Measurements from ENCODE around the gene EPHA2.

The EPHA2 gene

DNA sequence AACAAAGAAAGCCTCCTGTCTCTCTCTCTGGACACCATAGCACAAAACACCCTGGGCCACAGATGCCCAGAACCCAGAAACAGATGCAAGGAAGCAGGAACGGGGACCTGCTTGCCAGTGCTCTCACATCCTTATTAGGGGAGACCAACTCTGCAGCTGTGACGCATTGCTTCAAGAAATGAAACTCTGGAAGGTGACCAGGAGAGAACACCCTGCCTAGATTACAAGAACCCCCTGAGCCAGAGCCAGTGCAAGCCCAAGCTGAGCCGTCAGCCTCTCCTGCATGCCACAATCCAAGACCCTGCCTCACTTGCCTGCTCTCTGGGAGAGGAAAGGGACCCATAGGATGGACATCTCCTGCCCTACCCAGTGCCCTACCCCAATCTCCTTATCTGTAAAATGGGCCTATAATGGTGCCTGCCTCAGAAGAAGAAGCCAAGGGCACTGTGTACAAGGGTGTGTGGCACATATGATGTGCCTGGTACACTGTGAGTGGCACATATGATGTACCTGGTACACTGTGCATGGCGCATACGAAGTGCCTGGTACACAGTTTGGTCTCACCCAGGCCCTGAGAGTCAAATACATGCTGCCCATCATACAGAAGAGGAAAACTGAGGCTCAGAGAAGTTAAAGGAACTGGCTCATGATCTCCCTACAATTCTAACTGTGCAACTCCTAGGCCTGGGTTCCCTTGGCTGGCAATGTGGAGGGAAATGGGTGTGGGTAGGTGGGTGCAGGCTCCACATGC, 65.6 kb downstream of the EPHA2 start:
- DNase-seq (ENCODE audit: low spot score) = no peak
- TF ChIP-seq, protein P1, sequence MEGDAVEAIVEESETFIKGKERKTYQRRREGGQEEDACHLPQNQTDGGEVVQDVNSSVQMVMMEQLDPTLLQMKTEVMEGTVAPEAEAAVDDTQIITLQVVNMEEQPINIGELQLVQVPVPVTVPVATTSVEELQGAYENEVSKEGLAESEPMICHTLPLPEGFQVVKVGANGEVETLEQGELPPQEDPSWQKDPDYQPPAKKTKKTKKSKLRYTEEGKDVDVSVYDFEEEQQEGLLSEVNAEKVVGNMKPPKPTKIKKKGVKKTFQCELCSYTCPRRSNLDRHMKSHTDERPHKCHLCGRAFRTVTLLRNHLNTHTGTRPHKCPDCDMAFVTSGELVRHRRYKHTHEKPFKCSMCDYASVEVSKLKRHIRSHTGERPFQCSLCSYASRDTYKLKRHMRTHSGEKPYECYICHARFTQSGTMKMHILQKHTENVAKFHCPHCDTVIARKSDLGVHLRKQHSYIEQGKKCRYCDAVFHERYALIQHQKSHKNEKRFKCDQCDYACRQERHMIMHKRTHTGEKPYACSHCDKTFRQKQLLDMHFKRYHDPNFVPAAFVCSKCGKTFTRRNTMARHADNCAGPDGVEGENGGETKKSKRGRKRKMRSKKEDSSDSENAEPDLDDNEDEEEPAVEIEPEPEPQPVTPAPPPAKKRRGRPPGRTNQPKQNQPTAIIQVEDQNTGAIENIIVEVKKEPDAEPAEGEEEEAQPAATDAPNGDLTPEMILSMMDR (IDR thresholded peaks at IDR 0.05; ENCODE audit: extremely low read depth, missing control alignments) = no peak

DNA sequence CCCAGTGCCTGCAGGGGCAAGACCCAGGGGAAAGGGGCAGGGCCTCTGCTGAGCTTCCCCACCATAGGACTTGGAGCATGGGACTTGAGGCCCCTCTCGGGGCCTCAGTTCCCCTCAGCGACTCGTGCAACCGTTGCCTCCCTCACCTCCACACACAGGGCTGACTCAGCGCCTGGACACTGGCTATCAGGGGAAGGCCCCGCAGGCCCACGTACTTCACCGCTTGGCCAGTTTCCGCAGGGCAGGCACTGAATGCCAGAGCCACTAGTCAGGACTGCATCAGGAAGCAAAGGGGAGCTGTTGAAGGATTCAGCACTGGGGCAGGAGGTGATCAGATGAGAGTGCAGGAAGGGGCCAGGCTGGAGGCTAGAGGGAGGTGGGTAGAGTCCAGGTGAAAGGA, 66.9 kb downstream of the EPHA2 start:
- TF ChIP-seq, protein P1 (IDR thresholded peaks at IDR 0.05; ENCODE audit: extremely low read depth, missing control alignments) = no peak
- DNase-seq (ENCODE audit: low spot score) = no peak

GRCh38 chr1:16088351-16088911, 67.4 kb downstream of the EPHA2 start:
- DNase-seq (ENCODE audit: low spot score) = no peak
- TF ChIP-seq, protein P1 (IDR thresholded peaks at IDR 0.05; ENCODE audit: extremely low read depth, missing control alignments) = no peak

DNA sequence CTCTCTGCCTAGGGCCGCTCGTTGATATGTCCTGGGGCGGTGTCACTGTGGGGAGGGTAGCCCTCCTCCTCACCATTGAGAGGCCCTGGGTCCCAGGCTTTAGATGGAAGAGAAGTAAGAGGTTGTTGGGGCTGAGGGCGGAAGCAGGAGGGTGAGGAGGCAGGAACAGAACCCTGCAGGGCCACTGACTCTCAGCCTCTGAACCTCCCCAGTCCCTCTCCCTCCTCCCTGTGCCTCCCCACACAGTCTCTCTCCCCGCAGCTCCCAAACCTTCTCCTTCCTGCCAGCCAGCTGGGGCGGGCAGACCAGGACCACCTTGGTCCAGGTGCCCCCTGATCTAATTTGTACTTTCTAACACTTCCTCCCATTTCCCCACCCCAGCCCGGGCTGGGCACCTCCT, 68.1 kb downstream of the EPHA2 start:
- no peak for DNase-seq (ENCODE audit: low spot score)
- TF ChIP-seq, protein P1 (IDR thresholded peaks at IDR 0.05; ENCODE audit: extremely low read depth, missing control alignments) = no peak

DNA sequence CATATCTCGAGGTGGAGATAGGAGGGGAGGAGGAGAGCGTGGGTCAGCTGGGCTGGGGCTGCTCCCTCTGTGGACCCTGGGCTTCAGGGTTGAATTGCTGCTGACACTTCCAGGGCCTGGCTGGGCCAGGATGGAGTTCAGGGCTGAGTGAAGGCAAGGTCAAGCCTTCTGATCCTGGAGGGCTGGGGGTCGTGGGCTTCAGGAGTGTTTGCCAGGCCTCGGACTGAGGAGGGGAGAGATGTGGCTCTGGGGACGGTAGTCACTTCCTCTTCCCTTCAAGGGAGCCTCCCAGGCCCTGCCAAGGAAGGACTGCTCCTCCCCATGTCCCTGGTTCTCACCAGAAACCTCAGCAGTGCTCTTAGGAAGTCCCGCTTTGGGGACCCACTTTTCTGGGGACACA, 70.3 kb downstream of the EPHA2 start:
- DNase-seq (ENCODE audit: low spot score) = no peak
- TF ChIP-seq, protein P1 (IDR thresholded peaks at IDR 0.05; ENCODE audit: extremely low read depth, missing control alignments) = no peak

DNA sequence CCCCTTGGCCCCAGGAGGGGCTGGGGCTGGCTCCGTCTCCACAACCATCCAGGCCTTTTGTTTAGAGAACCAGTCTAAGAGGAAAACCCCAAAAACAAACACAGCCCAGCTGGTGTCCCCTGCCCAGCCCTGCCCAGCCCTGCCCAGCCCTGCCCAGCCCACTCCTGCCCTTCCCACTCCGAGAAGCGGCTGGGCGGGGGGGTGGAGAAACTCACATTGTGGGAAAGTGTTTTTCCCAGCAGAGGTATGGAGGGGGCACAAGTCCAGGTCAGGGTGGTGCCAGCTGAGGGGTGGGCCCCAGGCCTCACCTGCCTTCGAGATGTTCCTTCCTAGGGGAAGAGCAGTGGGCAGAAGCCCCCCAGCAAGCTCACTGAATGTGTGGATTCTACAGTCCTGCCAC, 72.4 kb downstream of the EPHA2 start:
- TF ChIP-seq, protein P1 (IDR thresholded peaks at IDR 0.05; ENCODE audit: extremely low read depth, missing control alignments) = no peak
- no peak for DNase-seq (ENCODE audit: low spot score)

DNA sequence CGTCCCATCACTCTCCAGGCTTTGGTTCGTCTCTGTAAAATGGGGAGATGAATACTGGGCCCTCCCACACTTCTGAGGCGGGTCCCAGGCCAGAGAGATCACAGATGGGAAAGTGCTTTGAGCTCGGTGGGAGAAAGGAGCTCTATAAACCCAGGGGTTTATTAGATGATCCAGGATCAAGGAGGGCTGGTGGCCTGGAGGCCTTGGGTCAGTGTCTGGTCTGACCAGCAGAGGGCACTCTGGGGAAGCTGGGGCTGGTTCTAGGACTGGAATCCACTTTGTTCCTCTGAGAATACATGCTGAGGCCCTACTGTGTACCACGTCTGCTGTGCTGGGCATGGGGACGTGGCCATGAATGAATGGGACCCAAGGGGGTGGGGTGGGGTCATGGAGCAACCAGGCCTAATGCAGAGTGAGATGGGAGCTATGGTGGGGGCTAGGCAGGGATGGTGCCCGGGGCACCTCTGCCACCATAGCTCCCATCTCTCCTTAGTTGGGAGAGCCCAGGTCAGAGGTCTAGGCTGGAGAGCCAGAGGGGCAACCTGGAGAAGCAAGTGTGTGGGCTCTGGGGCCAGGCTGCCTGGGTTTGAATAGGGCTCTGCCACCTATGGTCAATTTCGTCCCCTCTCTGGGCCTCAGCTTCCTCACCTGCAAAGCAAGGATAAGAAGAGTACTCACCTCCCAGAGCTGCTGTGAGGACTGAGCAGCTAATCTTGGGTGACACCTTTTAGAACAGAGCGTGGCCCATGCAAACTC, 73.4 kb downstream of the EPHA2 start:
- TF ChIP-seq, protein P1 (IDR thresholded peaks at IDR 0.05; ENCODE audit: extremely low read depth, missing control alignments) = peak; percentile 89
- DNase-seq (ENCODE audit: low spot score) = peak; percentile 84

Data from GM20000 (cell line).